SH-SY5Y (cell line): ENCODE measurements around the gene DACH1.

Experiments
- GATA2 ChIP-seq: IDR thresholded peaks from 2 replicates; pipeline ENCODE4 v1.6.1; 2011; ENCODE audit warnings: mild to moderate bottlenecking, low read depth, low read length
- GATA3 ChIP-seq: IDR thresholded peaks from 2 replicates; pipeline ENCODE4 v1.6.1; 2011; ENCODE audit warnings: low read depth, mild to moderate bottlenecking, low read length, moderate library complexity

DNA sequence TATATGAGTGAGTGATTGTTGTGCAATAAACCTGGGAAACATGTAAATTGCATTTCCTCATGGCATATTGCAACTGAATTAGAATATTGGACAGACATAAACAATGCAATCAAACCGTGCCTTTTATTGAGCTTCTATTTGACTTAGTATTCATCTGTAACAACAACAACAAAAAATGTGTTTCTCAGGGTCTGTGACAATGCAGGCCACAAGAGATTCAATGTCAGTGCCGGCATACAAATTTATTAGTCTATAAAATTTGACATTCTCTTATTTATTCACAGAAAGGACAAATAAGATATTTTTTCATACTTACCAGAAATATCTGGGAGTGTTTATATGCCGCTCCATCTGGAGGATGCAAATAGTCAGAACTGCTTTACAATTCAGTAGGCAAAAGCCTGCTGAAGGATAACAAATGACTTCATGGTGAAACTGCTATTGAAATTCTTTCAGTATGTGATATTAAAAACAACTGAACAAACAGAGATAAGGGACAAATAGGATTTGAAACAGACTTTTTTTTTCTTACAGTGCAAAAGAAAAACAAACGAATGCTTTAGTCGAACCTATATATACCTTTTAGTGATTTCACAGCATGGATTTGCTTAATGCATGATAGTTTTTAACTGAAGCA, 77.2 kb downstream of the DACH1 start:
- TF ChIP-seq GATA3 (no peak), GATA2 (no peak)
